Epithelial cell of proximal tubule (primary cell): Measurements from ENCODE around the gene SLC7A9. TPM values are rescaled to one million over a fixed set of nuclear protein-coding genes. Genes with fewer than 3 reads are reported as not detected.
"Not testable (repeated sequence)": the region's sequence is repeated elsewhere in the genome, so short reads cannot be mapped to it uniquely, and the experiment has no call there.

Experiments used
- DNase-seq: peaks from one replicate; pipeline ENCODE4 v3.0.0-alpha.2; 2011; ENCODE audit warnings: low read depth
- H3K4me3 ChIP-seq: 2 replicates; pipeline ENCODE4 v1.5.1; 2011; ENCODE audit warnings: low read depth, mild to moderate bottlenecking, low read length
- total RNA-seq: library from RNA; depleted of rRNA; stranded (reverse); fragments of >200 nt; gene quantifications from 2 replicates; pipeline ENCODE4 v1.2.3, GENCODE V29; 2015
- TF ChIP-seq, protein P1 (sequence below): conservative IDR thresholded peaks from 2 replicates; pipeline ENCODE4 v1.5.1; 2012; ENCODE audit warnings: low read depth, mild to moderate bottlenecking, low read length

SLC7A9 gene
- total RNA-seq, 1 donor from 2014 or later: not detected

DNA sequence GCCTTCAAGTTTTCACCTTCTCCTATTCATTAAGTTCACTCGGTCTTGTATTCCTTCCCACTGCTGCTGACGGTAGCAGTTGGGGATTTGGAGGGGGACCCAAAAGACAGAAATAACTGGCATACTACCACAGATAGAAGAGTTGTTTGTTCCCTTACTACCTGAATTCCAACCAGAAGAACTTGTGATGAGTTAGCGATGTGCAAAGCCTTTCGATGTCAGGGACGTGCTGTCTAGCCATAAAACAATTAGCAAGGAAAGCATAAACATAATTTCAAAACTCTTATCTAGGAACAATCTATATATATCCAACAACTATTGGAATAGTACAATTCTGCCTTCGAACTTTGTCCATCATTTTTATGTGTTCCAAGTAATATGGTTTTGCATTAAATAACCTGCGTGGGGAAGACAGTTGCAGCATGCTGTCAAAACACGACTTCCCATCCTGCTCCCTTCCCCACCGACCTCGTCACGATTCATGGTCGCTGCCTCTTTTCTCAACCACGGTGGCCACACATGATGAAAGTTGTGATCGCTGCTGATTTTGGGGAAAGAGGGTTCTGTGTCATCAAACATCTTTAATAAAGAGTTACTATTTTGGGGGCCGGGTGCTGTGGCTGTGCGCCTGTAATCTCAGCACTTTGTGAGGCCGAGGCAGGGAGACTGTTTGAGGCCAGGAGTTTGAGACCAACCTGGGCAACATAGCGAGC lies 3.8 kb upstream of the SLC7A9 start:
- no peak overlapping the region for H3K4me3 ChIP-seq
- no peak for DNase-seq
- TF ChIP-seq, protein P1, sequence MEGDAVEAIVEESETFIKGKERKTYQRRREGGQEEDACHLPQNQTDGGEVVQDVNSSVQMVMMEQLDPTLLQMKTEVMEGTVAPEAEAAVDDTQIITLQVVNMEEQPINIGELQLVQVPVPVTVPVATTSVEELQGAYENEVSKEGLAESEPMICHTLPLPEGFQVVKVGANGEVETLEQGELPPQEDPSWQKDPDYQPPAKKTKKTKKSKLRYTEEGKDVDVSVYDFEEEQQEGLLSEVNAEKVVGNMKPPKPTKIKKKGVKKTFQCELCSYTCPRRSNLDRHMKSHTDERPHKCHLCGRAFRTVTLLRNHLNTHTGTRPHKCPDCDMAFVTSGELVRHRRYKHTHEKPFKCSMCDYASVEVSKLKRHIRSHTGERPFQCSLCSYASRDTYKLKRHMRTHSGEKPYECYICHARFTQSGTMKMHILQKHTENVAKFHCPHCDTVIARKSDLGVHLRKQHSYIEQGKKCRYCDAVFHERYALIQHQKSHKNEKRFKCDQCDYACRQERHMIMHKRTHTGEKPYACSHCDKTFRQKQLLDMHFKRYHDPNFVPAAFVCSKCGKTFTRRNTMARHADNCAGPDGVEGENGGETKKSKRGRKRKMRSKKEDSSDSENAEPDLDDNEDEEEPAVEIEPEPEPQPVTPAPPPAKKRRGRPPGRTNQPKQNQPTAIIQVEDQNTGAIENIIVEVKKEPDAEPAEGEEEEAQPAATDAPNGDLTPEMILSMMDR: no peak

DNA sequence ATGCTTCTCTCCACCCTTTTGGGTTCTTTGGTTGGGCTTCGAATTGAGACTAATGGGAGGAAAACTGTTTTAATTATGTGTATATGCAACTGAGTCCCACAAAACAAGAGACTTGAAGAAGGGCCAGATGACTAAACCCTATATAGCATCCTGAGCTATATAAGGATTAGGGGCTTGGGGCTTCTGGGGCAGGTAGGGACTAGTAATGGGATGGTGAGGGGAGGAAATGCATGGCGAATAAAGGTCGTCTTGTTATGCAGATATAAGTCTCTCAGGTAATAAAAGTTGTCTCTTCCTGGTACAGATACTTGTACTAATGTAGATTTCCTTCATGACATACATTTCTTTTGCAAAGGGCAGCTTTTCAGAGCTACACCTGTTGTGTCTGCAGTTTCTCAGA lies 2.8 kb upstream of the SLC7A9 start:
- H3K4me3 ChIP-seq: no peak overlapping the region
- no peak for DNase-seq
- TF ChIP-seq, protein P1: no peak

DNA sequence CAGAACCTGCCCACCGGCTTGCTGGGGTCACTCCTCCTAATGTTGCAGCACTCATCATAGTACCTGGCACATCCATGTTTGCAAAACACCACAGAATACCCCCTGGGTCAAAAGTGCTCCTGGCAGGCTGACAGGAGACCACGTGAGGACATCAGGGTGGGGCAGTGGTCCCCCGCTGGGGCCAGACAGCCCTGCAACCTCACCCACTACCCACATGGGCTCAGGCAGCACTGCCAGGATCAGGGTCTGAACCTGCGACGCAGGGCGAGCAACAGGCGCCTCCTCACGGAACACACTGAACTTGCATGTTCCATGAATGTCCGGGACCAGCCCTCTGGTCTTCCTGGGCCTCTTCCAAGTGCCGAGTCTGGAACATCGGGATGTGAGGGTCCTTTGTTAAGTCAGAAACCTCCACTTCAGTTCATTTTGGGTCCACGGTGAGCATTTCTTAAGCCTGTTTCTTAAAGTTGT lies 1.4 kb upstream of the SLC7A9 start:
- no peak overlapping the region for H3K4me3 ChIP-seq
- TF ChIP-seq, protein P1: peak; percentile 33
- DNase-seq: no peak

DNA sequence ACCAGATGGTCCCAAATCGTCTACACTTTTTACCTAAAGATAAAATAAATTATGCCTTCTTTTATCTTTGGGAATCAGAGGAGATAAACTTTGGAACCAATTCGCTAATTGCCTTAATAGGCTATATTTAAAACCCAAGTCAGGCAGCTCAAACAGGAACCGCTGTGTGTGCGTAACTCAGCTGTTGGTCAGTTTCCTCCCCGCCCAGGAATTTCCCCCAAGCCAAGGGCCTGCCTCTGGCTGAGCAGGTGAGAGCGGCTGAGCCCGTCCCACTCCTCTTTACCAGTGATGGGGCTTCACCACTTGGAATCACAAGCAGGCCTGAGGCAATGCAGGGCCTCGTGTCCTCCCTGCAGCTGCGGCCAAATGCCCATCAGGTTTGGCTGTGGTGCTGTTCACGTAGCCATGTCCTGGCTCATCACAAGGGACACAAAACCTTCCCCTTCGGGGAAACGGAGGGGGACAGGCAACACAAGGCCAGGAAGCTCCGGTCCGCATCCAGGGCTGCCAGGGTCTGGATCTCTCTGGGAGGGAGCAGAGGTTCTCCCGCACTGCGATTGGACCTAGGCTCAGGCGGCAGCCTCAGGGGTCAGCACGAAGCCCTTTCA lies 503 bp upstream of the SLC7A9 start:
- TF ChIP-seq, protein P1: no peak
- DNase-seq: no peak
- H3K4me3 ChIP-seq: no peak overlapping the region

DNA sequence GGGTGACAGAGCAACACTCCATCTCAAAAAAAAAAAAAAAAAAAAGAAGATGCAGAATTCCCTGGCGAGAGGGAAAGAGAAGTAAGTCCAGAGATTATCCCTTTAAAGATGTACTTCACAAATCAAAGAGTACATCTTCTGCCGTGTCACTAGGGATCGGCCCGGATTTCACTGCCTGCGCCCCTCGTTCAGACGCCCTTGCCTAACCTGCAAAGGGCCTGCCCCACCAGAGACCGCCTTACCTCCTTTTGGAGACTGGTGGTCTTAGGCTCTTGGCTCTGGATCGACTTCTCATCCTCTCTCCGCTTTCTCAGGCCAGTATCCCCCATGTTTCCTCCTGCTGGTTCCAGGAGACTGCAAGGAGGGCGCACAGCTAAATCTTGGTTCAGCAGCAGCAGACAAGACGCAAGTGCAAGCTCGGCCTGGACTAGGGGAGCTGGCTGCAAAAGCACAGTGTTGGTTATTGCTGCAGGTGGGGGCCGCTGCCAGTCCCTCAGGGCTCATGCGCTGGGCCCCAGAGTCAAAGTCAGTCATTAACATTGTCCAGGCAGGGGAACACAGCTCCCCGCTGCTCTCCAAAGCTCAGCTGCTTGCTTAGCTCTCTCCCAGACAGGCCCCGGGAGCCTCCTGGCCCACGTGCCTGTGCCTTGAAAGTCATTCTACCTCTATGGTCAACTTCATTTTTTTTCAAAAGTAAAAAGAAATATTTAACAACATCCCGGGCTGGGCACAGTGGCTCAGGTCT lies 1.2 kb downstream of the SLC7A9 start:
- TF ChIP-seq, protein P1: no peak
- H3K4me3 ChIP-seq: no peak overlapping the region
- DNase-seq: no peak

DNA sequence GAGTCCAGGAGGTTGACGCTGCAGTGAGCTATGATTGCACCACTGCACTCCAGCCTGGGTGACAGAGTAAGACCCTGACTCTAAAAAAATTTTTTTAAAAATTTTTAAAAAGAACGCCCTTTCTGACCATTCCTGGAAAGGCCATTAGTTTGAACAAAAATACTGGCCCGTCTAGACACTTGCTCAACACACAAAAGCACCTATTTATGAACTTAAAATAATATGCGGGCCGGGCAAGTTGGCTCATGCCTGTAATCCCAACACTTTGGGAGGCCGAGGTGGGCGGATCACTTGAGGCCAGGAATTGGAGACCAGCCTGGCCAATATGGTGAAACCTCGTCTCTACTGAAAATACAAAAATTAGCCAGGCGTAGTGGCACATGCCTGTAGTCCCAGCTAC lies 2.1 kb downstream of the SLC7A9 start:
- not testable (repeated sequence) for H3K4me3 ChIP-seq, DNase-seq

DNA sequence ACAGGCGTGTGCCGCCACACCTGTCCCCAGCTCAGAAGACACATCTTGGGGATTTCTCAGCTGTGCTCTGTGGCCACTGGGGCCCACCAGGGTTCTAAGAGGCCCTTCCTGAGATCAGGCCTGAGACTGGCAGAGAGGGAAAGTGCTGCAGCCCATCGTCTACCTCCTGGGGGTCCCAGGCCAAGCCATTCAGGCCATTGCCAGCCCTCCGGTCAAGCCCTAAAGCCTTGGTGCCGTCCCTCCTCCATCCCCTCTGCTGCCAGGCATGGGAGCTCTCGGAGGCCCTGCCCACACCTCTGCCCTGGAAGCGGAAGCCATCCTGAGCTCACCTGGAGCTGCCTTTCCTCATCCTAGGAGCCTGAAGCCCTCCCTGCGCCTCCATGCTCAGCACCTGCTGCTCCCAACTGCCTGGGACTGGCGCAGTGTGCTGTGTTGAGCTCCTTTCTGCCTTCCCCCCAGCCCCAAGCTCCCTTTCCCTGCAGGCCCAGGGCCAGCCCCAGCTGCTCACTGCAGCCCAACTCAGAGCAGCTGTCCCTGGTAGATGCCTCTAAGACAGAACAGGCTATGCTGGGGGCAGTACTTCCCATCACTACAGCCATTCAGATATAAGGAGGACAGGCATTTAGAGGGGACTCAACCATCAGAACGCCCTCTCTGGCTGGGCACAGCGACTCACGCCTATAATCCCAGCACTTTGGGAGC lies 2.9 kb downstream of the SLC7A9 start:
- DNase-seq: no peak
- TF ChIP-seq, protein P1: no peak
- H3K4me3 ChIP-seq: no peak overlapping the region
